ENCODE data around the gene CHRM2.

CHRM2 gene

DNA sequence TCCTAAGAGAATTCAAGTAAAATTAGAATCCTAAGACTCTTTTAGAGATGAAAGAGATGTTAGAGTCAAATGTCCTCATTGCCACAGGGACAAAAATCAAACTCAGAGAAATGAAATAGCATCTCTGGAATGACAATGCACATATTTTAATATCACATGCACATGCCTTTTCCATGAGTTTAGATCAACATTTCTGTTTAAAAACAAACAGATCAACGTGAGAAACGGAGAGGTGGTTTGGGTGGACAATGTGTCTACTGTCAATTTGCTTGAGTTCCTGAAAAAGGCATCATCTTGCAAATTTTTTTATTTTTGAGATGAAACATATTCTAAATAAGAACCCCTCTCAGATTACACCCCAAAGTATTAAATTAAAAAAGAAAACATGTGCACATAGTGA, 130.0 kb downstream of the CHRM2 start:
- intact Hi-C loops (cut with DNase I; ENCODE audit: low total_unique reads), result no loop called here
- no peak overlapping the region for H3K4me3 ChIP-seq
- no peaks in the 10 kb centered on the region for H3K36me3 ChIP-seq
- no peaks in the 10 kb centered on the region for H3K9me3 ChIP-seq
- DNase-seq, result no peak
- no peak overlapping the region for H3K27ac ChIP-seq
- no peaks in the 10 kb centered on the region for H3K4me1 ChIP-seq
- no peaks in the 10 kb centered on the region for H3K27me3 ChIP-seq
- no peak for TF ChIP-seq CTCF (IDR thresholded peaks at IDR 0.05)

DNA sequence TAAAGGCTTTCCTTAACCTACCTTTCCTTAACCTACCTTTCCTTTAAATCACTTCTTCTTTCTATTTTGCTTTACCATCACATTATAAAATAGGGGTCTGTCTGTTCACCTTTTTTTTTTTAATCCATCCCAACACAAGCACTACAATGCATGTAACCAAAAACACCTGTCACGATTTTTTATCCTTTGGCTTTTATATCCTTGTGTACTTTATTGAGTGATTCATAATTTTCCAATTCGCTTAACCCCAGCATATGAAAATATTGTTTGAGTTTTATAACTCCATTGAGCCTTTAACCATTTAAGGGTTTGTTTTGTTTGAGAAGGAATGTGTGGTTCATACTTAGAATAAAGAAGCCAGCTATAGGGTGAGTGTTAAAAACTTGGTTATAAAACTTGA, 132.2 kb downstream of the CHRM2 start:
- Histone ChIP-seq H3K4me1 (no peaks in the 10 kb centered on the region), H3K4me3 (no peak overlapping the region), H3K27me3 (no peaks in the 10 kb centered on the region), H3K27ac (no peak overlapping the region), H3K36me3 (no peaks in the 10 kb centered on the region), H3K9me3 (no peaks in the 10 kb centered on the region)
- no peak for DNase-seq
- intact Hi-C loops (cut with DNase I; ENCODE audit: low total_unique reads), result no loop called here
- no peak for TF ChIP-seq CTCF (IDR thresholded peaks at IDR 0.05)

DNA sequence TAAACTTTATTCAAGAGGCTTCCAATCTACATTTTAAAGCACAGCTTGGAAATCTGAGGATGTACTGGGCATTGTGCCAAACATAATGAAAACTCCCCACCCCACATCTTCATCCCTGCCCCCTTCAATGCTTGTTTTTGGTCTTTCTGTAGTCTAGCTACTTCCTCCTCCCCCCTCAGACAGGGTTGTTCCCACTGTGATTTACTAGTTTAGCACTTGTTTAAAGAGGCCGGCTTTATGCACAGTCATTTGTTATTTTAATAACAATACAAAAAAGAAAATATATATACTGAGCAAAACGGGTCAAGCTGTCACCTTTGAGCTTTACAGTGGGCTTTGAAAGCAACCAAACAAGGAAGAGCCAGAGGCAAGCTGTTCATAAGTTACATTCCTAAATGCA, 132.6 kb downstream of the CHRM2 start:
- Histone ChIP-seq H3K4me1 (no peaks in the 10 kb centered on the region), H3K36me3 (no peaks in the 10 kb centered on the region), H3K27me3 (no peaks in the 10 kb centered on the region), H3K4me3 (no peak overlapping the region), H3K27ac (no peak overlapping the region), H3K9me3 (no peaks in the 10 kb centered on the region)
- intact Hi-C loops (cut with DNase I; ENCODE audit: low total_unique reads), result no loop called here
- no peak for DNase-seq
- no peak for TF ChIP-seq CTCF (IDR thresholded peaks at IDR 0.05)

DNA sequence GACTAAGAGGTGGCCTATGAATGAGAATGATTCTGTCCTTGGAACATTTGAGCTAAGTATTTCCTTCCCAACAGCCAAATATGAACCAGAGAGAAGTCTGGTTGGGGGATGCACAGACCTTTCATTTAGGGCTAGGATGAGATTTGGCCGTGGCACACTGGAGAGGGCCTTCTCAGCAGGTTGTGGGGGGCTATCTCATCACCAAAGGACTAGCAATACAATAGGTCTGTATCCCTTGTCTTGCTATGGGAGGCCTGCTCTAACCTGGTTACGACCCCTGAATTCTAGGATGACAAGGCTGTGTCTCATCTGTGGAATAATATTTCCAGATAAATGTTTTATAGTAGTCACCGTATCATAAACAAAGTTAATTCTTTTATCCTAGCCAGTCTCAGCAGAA, 133.0 kb downstream of the CHRM2 start:
- TF ChIP-seq CTCF (IDR thresholded peaks at IDR 0.05), result no peak
- Histone ChIP-seq H3K4me3 (no peak overlapping the region), H3K36me3 (no peaks in the 10 kb centered on the region), H3K27ac (no peak overlapping the region), H3K27me3 (no peaks in the 10 kb centered on the region), H3K9me3 (no peaks in the 10 kb centered on the region), H3K4me1 (peaks cover 0 to 4% (median 0%) of the 10 kb centered on the region in 4 donors)
- intact Hi-C loops (cut with DNase I; ENCODE audit: low total_unique reads), result no loop called here
- DNase-seq, result no peak

DNA sequence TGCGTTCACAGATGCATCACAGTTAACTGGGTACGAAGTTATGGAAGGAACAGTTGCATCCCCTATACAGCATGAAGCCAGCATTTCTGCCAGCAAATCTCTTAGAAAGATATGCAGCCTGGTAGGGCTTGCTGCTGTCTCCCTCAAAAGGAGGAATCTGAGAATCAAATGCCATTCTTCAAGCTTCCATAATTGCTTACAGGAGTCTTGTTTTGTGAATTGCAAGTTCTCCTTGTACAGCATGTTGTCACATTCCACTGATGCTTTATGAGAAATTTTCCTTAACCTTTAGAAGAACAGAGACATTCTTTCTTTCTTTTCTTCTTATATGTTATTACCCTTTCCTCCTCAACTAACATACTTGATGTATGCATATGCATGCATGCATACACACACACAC, 134.6 kb downstream of the CHRM2 start:
- Histone ChIP-seq H3K9me3 (no peaks in the 10 kb centered on the region), H3K27me3 (no peaks in the 10 kb centered on the region), H3K4me1 (peaks cover 0 to 12% (median 0%) of the 10 kb centered on the region in 4 donors), H3K4me3 (no peak overlapping the region), H3K36me3 (no peaks in the 10 kb centered on the region), H3K27ac (no peak overlapping the region)
- intact Hi-C loops (cut with DNase I; ENCODE audit: low total_unique reads), result no loop called here
- DNase-seq, result no peak
- no peak for TF ChIP-seq CTCF (IDR thresholded peaks at IDR 0.05)

GRCh38 chr7:137003566-137003965, 135.1 kb downstream of the CHRM2 start:
- Histone ChIP-seq H3K9me3 (no peaks in the 10 kb centered on the region), H3K27ac (no peak overlapping the region), H3K36me3 (no peaks in the 10 kb centered on the region), H3K27me3 (no peaks in the 10 kb centered on the region), H3K4me3 (no peak overlapping the region), H3K4me1 (peaks cover 0 to 12% (median 0%) of the 10 kb centered on the region in 4 donors)
- intact Hi-C loops (cut with DNase I; ENCODE audit: low total_unique reads), result no loop called here
- no peak for TF ChIP-seq CTCF (IDR thresholded peaks at IDR 0.05)
- no peak for DNase-seq
